HG02973 (cell line): ENCODE measurements around the gene PLPP3.

Source experiments
- ATAC-seq: cut with Tn5 transposase; IDR thresholded peaks from one replicate; pipeline ENCODE4 v1.9.1; 2021; ENCODE audit warnings: moderate library complexity; ENCODE audit not compliant: unreplicated experiment

PLPP3 gene

GRCh38 chr1:56548571-56548970 lies 30.8 kb downstream of the PLPP3 start:
- no peak for ATAC-seq

- ATAC-seq = no peak
Measured at GRCh38 chr1:56547977-56548376, 31.4 kb downstream of the PLPP3 start.

GRCh38 chr1:56547473-56547872 lies 31.9 kb downstream of the PLPP3 start:
- no peak for ATAC-seq

GRCh38 chr1:56545711-56546110 lies 33.7 kb downstream of the PLPP3 start:
- no peak for ATAC-seq

- no peak for ATAC-seq
Measured at GRCh38 chr1:56543783-56544612, 35.4 kb downstream of the PLPP3 start.

- ATAC-seq = no peak
Measured at GRCh38 chr1:56542651-56543050, 36.7 kb downstream of the PLPP3 start.

- ATAC-seq = no peak
Measured at GRCh38 chr1:56541408-56541807, 38.0 kb downstream of the PLPP3 start.

GRCh38 chr1:56540467-56540866 lies 38.9 kb downstream of the PLPP3 start:
- ATAC-seq = no peak

- ATAC-seq = no peak
Measured at GRCh38 chr1:56539520-56539931, 39.8 kb downstream of the PLPP3 start.

- ATAC-seq = no peak
Measured at GRCh38 chr1:56538532-56538931, 40.8 kb downstream of the PLPP3 start.

- no peak for ATAC-seq
Measured at GRCh38 chr1:56537660-56538059, 41.7 kb downstream of the PLPP3 start.

- no peak for ATAC-seq
Measured at GRCh38 chr1:56535939-56536338, 43.4 kb downstream of the PLPP3 start.

GRCh38 chr1:56535362-56535761 lies 44.0 kb downstream of the PLPP3 start:
- ATAC-seq = no peak

GRCh38 chr1:56534130-56534651 lies 45.2 kb downstream of the PLPP3 start:
- ATAC-seq = no peak

- ATAC-seq = no peak
Measured at GRCh38 chr1:56533621-56534020, 45.7 kb downstream of the PLPP3 start.

- no peak for ATAC-seq
Measured at GRCh38 chr1:56533197-56533596, 46.2 kb downstream of the PLPP3 start.

GRCh38 chr1:56532350-56532683 lies 47.0 kb downstream of the PLPP3 start:
- ATAC-seq = no peak

GRCh38 chr1:56531624-56532349 lies 47.6 kb downstream of the PLPP3 start:
- ATAC-seq = no peak

GRCh38 chr1:56529801-56530200 lies 49.6 kb downstream of the PLPP3 start:
- no peak for ATAC-seq

- ATAC-seq = no peak
Measured at GRCh38 chr1:56527548-56528302, 51.6 kb downstream of the PLPP3 start.

- peak; percentile 85 for ATAC-seq
Measured at GRCh38 chr1:56526571-56527174, 52.7 kb downstream of the PLPP3 start.
